ENCODE data around the gene RPLP1.

Gene RPLP1

GRCh38 chr15:69468241-69469121 is 15.9 kb downstream of the RPLP1 start:
- TF ChIP-seq, protein P1, sequence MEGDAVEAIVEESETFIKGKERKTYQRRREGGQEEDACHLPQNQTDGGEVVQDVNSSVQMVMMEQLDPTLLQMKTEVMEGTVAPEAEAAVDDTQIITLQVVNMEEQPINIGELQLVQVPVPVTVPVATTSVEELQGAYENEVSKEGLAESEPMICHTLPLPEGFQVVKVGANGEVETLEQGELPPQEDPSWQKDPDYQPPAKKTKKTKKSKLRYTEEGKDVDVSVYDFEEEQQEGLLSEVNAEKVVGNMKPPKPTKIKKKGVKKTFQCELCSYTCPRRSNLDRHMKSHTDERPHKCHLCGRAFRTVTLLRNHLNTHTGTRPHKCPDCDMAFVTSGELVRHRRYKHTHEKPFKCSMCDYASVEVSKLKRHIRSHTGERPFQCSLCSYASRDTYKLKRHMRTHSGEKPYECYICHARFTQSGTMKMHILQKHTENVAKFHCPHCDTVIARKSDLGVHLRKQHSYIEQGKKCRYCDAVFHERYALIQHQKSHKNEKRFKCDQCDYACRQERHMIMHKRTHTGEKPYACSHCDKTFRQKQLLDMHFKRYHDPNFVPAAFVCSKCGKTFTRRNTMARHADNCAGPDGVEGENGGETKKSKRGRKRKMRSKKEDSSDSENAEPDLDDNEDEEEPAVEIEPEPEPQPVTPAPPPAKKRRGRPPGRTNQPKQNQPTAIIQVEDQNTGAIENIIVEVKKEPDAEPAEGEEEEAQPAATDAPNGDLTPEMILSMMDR (IDR thresholded peaks at IDR 0.05; ENCODE audit: borderline replicate concordance, insufficient read depth, low read depth, low read length) = no peak
- H3K4me3 ChIP-seq (ENCODE audit: low read depth, low read length) = no peak overlapping the region

GRCh38 chr15:69469467-69470201 is 17.0 kb downstream of the RPLP1 start:
- H3K4me3 ChIP-seq (ENCODE audit: low read depth, low read length) = no peak overlapping the region
- TF ChIP-seq, protein P1 (IDR thresholded peaks at IDR 0.05; ENCODE audit: borderline replicate concordance, insufficient read depth, low read depth, low read length) = no peak

- no peak overlapping the region for H3K4me3 ChIP-seq (ENCODE audit: low read depth, low read length)
- TF ChIP-seq, protein P1 (IDR thresholded peaks at IDR 0.05; ENCODE audit: borderline replicate concordance, insufficient read depth, low read depth, low read length) = no peak
Measured at GRCh38 chr15:69472046-69472445, 19.4 kb downstream of the RPLP1 start.

DNA sequence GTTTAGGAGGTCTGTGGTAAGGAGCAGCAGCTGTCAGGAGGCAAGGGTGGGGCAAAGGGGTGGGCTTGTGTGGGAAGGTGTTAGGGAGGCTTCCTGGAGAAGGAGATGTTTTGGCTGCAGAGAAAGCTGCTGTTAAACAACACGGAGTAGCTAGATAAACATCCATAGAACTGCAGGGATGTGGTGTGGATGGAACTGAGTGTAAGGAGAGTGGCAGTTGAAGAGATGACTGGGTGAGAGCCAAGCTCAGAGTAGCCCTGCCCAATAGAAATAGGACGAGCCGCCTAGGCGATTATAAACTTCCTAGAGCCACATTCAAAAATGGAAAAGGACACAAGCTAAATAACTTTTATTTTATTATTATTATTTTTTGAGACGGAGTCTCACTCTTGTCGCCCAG is 19.9 kb downstream of the RPLP1 start:
- TF ChIP-seq, protein P1 (IDR thresholded peaks at IDR 0.05; ENCODE audit: borderline replicate concordance, insufficient read depth, low read depth, low read length) = no peak
- H3K4me3 ChIP-seq (ENCODE audit: low read depth, low read length) = no peak overlapping the region

GRCh38 chr15:69474291-69474690 is 21.7 kb downstream of the RPLP1 start:
- H3K4me3 ChIP-seq (ENCODE audit: low read depth, low read length) = no peak overlapping the region
- TF ChIP-seq, protein P1 (IDR thresholded peaks at IDR 0.05; ENCODE audit: borderline replicate concordance, insufficient read depth, low read depth, low read length) = no peak

GRCh38 chr15:69474846-69475455 is 22.3 kb downstream of the RPLP1 start:
- TF ChIP-seq, protein P1 (IDR thresholded peaks at IDR 0.05; ENCODE audit: borderline replicate concordance, insufficient read depth, low read depth, low read length) = no peak; the same call in 1 of the 2 replicates
- no peak overlapping the region for H3K4me3 ChIP-seq (ENCODE audit: low read depth, low read length)

Measured in GM12875 (cell line).